ENCODE results near the gene PHLDA3. TPM values are rescaled to one million over a fixed set of nuclear protein-coding genes. Genes with fewer than 3 reads are reported as not detected.

The PHLDA3 gene
- polyA plus RNA-seq, 1 donor, result 9.6 TPM

- no peak for DNase-seq
Measured at GRCh38 chr1:201465698-201466290, 3.2 kb downstream of the PHLDA3 start.

- DNase-seq, result no peak
Measured at GRCh38 chr1:201463071-201463552, 5.9 kb downstream of the PHLDA3 start.

DNA sequence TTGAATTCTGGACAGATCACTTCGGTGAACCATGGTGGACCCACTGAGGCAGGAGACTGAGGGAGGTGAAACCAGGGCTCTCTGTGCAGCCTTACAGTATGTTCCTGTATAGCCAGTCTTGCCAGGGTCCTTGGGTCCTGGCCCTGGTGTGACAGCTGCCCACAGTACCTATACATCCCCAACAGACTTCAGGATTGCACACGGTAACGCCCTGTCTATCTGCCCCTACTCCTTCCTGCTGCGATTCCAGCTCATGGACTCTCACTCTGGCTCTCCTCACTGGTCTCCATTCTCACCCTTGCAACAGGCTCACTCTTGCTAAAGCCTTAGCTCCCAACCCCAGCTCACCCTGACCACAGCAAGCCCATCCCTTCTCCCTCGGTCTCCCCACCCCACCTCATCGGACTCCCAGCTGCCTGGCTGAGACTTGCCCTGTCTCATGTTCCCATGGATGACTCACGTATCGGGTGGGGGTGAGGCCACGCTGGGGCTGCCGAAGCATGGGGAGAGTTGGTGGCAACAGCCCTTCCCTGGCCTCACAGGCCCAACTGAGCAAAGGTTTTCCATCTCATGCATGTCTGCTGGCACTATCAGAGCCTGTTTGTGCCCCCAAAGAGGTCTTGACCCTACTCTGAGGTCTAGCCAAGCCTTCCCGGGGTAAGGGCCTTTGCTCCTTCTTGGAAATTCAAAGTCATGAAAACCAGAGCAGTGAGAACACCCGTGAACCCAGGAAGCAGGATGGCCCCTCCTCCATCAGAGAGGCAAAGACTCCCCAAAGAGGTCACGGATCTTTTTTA is 7.1 kb downstream of the PHLDA3 start:
- no peak for DNase-seq

GRCh38 chr1:201460814-201461644 is 8.0 kb downstream of the PHLDA3 start:
- no peak for DNase-seq

GRCh38 chr1:201459775-201460174 is 9.2 kb downstream of the PHLDA3 start:
- no peak for DNase-seq

DNA sequence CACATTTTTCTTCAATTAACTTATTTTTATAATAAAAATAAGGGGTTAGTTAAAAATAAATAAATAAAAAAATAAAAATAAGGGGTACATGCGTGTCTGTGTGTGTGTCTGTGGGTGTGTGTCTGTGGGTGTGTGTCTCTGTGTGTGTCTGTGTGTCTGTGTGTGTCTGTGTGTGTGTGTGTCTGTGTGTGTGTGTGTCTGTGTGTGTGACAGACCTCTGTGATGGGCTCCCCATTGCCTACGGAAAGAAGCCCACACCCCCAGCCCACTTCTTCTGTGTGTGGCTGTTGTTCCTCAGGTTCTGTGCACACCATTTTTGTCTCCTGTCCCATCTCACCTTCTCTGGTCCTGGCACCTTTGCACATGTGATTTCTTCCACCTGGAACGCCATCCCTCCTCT is 9.9 kb downstream of the PHLDA3 start:
- no peak for DNase-seq

- no peak for DNase-seq
Measured at GRCh38 chr1:201457508-201457960, 11.5 kb downstream of the PHLDA3 start.

- DNase-seq, result no peak
Measured at GRCh38 chr1:201456499-201457309, 12.3 kb downstream of the PHLDA3 start.

DNA sequence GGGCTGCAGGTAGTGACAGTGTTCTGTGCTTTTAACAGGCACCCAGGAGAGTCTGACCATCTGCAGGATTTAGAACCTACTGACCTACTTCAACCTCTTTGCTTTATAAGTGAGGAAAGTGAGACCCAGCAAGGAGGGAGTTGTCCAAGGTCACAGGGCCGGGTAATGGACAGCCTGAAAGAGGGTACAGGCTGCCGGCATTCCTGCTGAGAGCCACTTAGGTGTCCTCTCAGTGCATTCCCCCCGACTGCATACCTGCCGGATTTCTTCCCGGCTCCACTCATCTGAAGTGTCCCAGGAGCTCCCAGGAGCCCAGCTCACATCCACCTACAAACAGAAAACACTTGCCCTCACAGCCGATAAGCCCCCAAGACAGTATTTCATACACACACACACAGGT is 13.9 kb downstream of the PHLDA3 start:
- DNase-seq, result no peak

DNA sequence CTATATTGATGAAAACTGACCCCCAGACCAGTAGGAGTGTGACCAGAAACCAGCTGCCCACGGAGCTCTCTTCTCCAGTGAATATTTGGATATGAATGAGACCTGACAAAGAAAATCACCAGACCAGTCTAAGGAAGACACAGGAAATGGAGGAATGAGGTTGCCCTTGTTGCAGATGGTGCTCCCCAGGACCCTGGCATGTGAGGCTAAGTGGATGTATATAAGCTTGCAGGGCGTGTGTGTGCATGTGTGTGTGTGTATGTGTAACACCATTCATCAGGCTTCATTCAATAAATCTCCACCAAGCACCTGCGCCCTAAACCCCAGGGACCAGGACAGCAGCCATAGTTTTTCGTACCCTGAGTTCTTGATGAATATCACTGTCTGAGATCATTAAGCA is 14.4 kb downstream of the PHLDA3 start:
- DNase-seq, result no peak

DNA sequence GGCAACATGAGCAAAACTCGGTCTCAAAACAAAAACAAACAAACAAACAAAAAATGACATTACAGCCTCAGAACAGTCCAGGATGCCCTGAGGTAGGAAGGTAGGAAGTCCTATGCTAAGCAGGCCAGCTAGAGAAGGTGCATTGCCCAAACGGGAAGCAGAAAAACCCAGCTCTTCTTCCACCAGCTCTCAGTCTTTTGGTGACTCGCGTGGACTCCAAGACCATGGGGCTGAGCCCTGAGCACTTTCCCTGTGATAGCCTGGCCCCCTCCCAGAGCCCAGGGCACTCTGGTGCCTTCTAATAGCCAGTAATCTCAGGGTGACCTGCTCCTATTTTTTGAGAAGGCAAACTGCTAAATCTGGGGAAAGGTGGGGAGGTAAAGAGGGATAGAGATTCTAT is 16.1 kb downstream of the PHLDA3 start:
- DNase-seq, result no peak

GRCh38 chr1:201450721-201451291 is 18.2 kb downstream of the PHLDA3 start:
- peak; percentile 79 for DNase-seq

- no peak for DNase-seq
Measured at GRCh38 chr1:201448990-201449389, 20.0 kb downstream of the PHLDA3 start.

- DNase-seq, result no peak
Measured at GRCh38 chr1:201447903-201448871, 20.8 kb downstream of the PHLDA3 start.

DNA sequence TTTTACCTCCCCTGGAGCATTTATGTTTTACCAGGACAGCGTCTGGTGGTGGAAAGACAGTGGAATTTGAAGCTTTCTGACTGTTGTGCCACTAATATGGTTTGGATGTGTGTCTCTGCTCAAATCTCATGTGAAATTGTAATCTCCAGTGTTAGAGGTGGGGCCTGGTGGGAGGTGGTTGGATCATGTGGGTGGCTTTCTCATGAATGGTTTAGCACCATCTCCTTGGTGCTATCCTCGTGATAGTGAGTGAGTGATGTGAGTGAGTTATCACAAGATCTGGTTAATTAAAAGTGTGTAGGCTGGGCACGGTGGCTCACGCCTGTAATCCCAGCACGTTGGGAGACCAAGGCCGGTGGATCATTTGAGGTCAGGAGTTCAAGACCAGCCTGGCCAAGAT is 23.7 kb downstream of the PHLDA3 start:
- DNase-seq, result no peak

DNA sequence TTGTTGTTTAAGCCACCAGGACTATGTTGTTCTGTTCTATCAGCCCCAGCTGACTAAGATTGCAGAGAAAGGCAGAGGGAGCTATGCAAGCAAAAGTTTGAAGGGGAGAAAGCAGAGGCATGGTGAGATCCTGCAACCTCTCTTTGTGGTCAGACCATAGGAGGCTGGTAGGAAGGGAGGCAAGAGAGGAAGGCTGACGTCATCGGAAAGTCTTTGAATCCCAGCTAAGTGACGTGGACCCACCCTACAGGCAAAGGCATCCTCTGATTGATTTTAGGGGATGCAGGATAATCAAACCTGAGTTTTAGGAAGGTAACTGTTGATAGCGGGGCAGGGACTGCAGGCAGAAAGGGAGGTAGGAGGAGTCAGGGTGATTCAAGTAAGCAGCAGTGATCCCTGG is 24.2 kb downstream of the PHLDA3 start:
- no peak for DNase-seq

GRCh38 chr1:201443747-201444146 is 25.2 kb downstream of the PHLDA3 start:
- no peak for DNase-seq

DNA sequence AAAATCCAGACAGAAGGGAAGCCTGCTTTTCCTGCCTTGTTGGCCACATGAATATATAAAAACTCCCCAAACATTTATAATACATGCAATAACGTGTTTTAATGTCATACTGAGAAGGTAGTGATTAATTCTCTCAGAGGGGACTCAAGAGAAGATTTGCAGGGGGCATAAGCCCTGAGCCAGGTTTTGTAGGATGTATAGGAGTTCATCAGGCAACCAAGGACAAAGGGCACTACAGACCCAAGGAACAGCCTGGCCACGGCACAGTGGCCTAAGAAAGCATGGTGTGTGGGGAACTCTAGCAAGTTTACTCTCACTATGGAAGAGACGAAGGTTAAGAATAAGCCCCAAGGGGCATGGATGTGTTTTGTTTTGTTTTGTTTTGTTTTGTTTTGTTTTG is 32.0 kb downstream of the PHLDA3 start:
- DNase-seq, result no peak

DNA sequence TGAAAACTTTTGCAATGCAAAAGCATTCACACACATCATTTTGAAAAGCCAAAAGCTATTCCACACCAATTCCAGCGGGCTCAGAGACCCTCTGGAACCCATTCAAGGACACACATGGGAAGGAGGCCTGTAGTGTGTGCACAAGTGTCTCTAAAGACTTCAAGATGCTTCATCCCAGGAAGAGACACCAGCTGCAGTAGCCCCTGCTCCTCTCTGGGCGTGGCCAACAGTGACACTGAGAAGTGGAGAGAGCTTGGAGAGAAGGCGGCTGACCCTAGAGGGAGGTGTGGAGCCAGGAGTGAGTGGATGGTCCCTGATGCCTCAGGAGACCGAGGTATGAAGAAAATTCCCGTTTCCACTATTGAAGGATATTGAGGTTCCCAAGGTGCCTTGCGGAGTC is 32.6 kb downstream of the PHLDA3 start:
- no peak for DNase-seq

DNA sequence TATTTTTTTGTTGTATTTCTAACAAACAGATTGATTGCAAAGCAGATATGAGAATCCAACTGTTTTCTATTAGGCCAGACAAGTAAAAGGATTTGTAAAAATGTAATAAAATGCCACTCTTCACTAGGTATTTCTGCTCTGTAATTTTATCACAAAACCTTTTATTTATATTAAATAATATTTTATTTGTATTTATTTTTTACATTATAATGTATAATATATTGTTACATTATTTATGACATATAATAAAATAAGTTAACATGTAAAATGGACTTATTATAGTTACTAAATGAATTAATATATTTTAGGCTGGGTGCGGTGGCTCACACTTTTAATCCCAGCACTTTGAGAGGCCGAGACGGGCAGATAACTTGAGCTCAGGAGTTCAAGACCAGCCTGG is 34.7 kb downstream of the PHLDA3 start:
- no peak for DNase-seq

All from left kidney (tissue), 2 donors.